ENCODE results near the gene CAMK1D. TPM values are rescaled to one million over a fixed set of nuclear protein-coding genes. Genes with fewer than 3 reads are reported as not detected.

Gene CAMK1D
- total RNA-seq, 1 donor from 2014 or later = 6.5 TPM

DNA sequence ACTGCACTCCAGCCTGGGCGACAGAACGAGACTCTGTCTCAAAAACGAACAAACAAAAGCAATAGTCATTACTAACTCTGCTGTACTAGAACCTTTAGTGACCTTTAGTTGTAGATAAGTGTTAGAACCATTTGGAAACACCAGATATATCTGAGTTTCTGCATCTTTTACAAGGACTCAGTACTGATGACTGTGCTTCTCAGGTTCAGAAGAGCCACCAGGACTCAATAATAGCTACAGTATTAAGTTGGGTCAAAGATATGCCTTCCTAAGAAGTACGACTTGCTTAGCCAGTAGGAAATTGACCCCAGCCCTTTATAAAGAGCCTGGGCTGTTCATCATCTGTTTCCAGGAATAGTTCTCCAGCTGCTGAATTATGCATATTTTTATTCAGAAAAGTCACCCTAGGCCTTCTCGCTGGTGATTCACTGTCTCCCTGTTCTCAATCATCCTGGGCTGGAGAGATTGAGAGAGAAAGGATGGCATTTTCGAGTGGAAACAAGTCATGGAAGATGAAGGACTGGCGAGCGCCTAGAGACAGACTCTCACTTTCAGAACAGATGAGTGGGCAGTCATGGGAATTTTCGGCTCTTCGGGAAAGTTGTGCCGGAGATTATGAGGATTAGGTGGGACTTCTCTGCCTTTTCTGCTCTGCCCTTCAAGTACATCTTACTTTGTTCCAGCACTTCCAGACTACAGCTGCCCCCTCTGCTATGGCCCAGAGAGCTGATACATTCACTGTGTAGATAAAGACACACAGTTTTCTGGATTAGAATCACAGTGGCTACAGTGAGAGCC is 336.1 kb downstream of the CAMK1D start:
- no peaks in the 10 kb centered on the region for H3K9me3 Mint-ChIP-seq
- H3K4me3 Mint-ChIP-seq = no peak overlapping the region
- H3K27me3 Mint-ChIP-seq (ENCODE audit: low read depth) = no peaks in the 10 kb centered on the region
- H3K27ac Mint-ChIP-seq (ENCODE audit: unreplicated experiment) = no peak overlapping the region
- peaks cover 4% of the 10 kb centered on the region for H3K36me3 Mint-ChIP-seq (ENCODE audit: low read depth)
- TF ChIP-seq, protein P1, sequence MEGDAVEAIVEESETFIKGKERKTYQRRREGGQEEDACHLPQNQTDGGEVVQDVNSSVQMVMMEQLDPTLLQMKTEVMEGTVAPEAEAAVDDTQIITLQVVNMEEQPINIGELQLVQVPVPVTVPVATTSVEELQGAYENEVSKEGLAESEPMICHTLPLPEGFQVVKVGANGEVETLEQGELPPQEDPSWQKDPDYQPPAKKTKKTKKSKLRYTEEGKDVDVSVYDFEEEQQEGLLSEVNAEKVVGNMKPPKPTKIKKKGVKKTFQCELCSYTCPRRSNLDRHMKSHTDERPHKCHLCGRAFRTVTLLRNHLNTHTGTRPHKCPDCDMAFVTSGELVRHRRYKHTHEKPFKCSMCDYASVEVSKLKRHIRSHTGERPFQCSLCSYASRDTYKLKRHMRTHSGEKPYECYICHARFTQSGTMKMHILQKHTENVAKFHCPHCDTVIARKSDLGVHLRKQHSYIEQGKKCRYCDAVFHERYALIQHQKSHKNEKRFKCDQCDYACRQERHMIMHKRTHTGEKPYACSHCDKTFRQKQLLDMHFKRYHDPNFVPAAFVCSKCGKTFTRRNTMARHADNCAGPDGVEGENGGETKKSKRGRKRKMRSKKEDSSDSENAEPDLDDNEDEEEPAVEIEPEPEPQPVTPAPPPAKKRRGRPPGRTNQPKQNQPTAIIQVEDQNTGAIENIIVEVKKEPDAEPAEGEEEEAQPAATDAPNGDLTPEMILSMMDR (conservative IDR thresholded peaks at IDR 0.05) = no peak
- H3K4me1 Mint-ChIP-seq = peaks cover 6% of the 10 kb centered on the region
- DNase-seq (ENCODE audit: low read depth, low spot score) = no peak

GRCh38 chr10:12687996-12688395 is 338.6 kb downstream of the CAMK1D start:
- no peak for DNase-seq (ENCODE audit: low read depth, low spot score)
- H3K4me3 Mint-ChIP-seq = no peak overlapping the region
- H3K4me1 Mint-ChIP-seq = no peaks in the 10 kb centered on the region
- no peak overlapping the region for H3K27ac Mint-ChIP-seq (ENCODE audit: unreplicated experiment)
- no peaks in the 10 kb centered on the region for H3K27me3 Mint-ChIP-seq (ENCODE audit: low read depth)
- TF ChIP-seq, protein P1 (conservative IDR thresholded peaks at IDR 0.05) = no peak
- no peaks in the 10 kb centered on the region for H3K9me3 Mint-ChIP-seq
- no peaks in the 10 kb centered on the region for H3K36me3 Mint-ChIP-seq (ENCODE audit: low read depth)

GRCh38 chr10:12689893-12690292 is 340.5 kb downstream of the CAMK1D start:
- Mint-ChIP-seq H3K36me3 (ENCODE audit: low read depth) (no peaks in the 10 kb centered on the region), H3K27me3 (ENCODE audit: low read depth) (no peaks in the 10 kb centered on the region), H3K9me3 (no peaks in the 10 kb centered on the region), H3K27ac (ENCODE audit: unreplicated experiment) (no peak overlapping the region), H3K4me3 (no peak overlapping the region), H3K4me1 (no peaks in the 10 kb centered on the region)
- TF ChIP-seq, protein P1 (conservative IDR thresholded peaks at IDR 0.05) = no peak
- DNase-seq (ENCODE audit: low read depth, low spot score) = no peak

- Mint-ChIP-seq H3K36me3 (ENCODE audit: low read depth) (no peaks in the 10 kb centered on the region), H3K4me3 (no peak overlapping the region), H3K27me3 (ENCODE audit: low read depth) (no peaks in the 10 kb centered on the region), H3K9me3 (no peaks in the 10 kb centered on the region), H3K4me1 (no peaks in the 10 kb centered on the region), H3K27ac (ENCODE audit: unreplicated experiment) (no peak overlapping the region)
- DNase-seq (ENCODE audit: low read depth, low spot score) = no peak
- TF ChIP-seq, protein P1 (conservative IDR thresholded peaks at IDR 0.05) = no peak
Measured at GRCh38 chr10:12690525-12691126, 341.3 kb downstream of the CAMK1D start.

DNA sequence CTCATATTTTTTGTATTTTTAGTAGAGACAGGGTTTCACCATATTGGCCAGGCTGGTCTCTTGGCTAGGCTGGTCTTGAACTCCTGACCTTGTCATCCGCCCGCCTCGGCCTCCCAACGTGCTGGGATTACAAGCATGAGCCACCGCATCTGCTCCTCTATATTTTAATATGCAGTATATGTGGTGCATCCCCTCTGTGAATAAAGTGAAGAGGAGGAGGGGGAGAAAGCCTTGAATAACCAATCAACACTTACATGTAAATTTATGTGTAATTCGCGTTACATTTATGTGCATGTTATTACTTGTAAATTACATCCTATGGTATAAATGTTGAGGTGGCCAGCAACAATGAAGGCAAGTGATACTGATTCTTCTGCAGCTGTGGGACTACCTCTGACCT is 342.2 kb downstream of the CAMK1D start:
- Mint-ChIP-seq H3K27ac (ENCODE audit: unreplicated experiment) (no peak overlapping the region), H3K9me3 (no peaks in the 10 kb centered on the region), H3K27me3 (ENCODE audit: low read depth) (no peaks in the 10 kb centered on the region), H3K4me1 (no peaks in the 10 kb centered on the region), H3K4me3 (no peak overlapping the region), H3K36me3 (ENCODE audit: low read depth) (no peaks in the 10 kb centered on the region)
- DNase-seq (ENCODE audit: low read depth, low spot score) = no peak
- TF ChIP-seq, protein P1 (conservative IDR thresholded peaks at IDR 0.05) = no peak

All from neural crest cell (in vitro differentiated cells).